GM21723 (cell line): ENCODE data around the gene FAH.

Source experiments
- ATAC-seq: cut with Tn5 transposase; IDR thresholded peaks from one replicate; pipeline ENCODE4 v1.9.1; 2021; ENCODE audit warnings: mild to moderate bottlenecking, moderate library complexity; ENCODE audit not compliant: unreplicated experiment

The FAH gene

GRCh38 chr15:80194186-80194585, 41.4 kb downstream of the FAH start:
- ATAC-seq = no peak

GRCh38 chr15:80194914-80195313, 42.1 kb downstream of the FAH start:
- no peak for ATAC-seq

GRCh38 chr15:80199366-80199765, 46.6 kb downstream of the FAH start:
- no peak for ATAC-seq

GRCh38 chr15:80199869-80200268, 47.1 kb downstream of the FAH start:
- ATAC-seq = no peak

GRCh38 chr15:80201256-80202015, 48.6 kb downstream of the FAH start:
- no peak for ATAC-seq

- ATAC-seq = no peak
These were observed 49.2 kb downstream of the FAH start for GRCh38 chr15:80202016-80202315.

- ATAC-seq = no peak
These were observed 50.0 kb downstream of the FAH start for GRCh38 chr15:80202641-80203360.

GRCh38 chr15:80203361-80203885, 50.6 kb downstream of the FAH start:
- no peak for ATAC-seq

GRCh38 chr15:80204231-80204630, 51.4 kb downstream of the FAH start:
- ATAC-seq = no peak

- ATAC-seq = no peak
These were observed 55.1 kb downstream of the FAH start for GRCh38 chr15:80207887-80208286.

GRCh38 chr15:80208758-80209734, 56.2 kb downstream of the FAH start:
- ATAC-seq = no peak

- no peak for ATAC-seq
These were observed 58.1 kb downstream of the FAH start for GRCh38 chr15:80210611-80211573.

- no peak for ATAC-seq
These were observed 59.2 kb downstream of the FAH start for GRCh38 chr15:80211976-80212375.

GRCh38 chr15:80214910-80215309, 62.1 kb downstream of the FAH start:
- no peak for ATAC-seq

- no peak for ATAC-seq
These were observed 63.3 kb downstream of the FAH start for GRCh38 chr15:80216141-80216540.

- ATAC-seq = no peak
These were observed 64.1 kb downstream of the FAH start for GRCh38 chr15:80216911-80217310.

GRCh38 chr15:80217327-80217900, 64.6 kb downstream of the FAH start:
- no peak for ATAC-seq

- no peak for ATAC-seq
These were observed 67.2 kb downstream of the FAH start for GRCh38 chr15:80219955-80220354.

- no peak for ATAC-seq
These were observed 76.3 kb downstream of the FAH start for GRCh38 chr15:80228959-80229610.
